K562 (cell line): Measurements from ENCODE around the gene PTPN14. TPM values are rescaled to one million over a fixed set of nuclear protein-coding genes. Genes with fewer than 3 reads are reported as not detected.

Experiments used
- ATAC-seq: fragments of 200-7000 bp; cut with Tn5 transposase; 3 replicates; pipeline ENCODE4 v1.9.1; 2020; ENCODE audit warnings: moderate library complexity
- BruUV-seq: library from RNA; stranded (reverse); fragments of 400-500 nt; replicated peaks from 2 replicates; lab custom pipeline; 2021; lab: Mats Ljungman, UMichigan
- CTCF ChIA-PET: fragments of 300-600 bp; formaldehyde crosslinking; extraction: SDS; loops from one replicate; lab custom pipeline; 2021; ENCODE audit warnings: low intra/inter-chr PET ratio; lab: Yijun Ruan, JAX
- POLR2A ChIA-PET: fragments of 300-600, 350-650 bp; sonication (Branson Sonifier 250); formaldehyde crosslinking; extraction: SDS; loops from one replicate; lab custom pipeline; 2021; ENCODE audit warnings: antibody characterized with exemption, inconsistent platforms; lab: Yijun Ruan, JAX
- DNase-seq, 4 experiments: peaks; one replicate each; pipeline versions ENCODE4 v3.0.0 to v3.0.0-alpha.2; 2011 to 2018; ENCODE audit warnings: low spot score in 3 of 4, mixed read lengths in 3 of 4; ENCODE audit errors: extremely low read depth in 1 of 4
- FAIRE-seq: peaks from 2 replicates; lab custom pipeline; 2011; peaks lifted over from hg19 to GRCh38; lab: Jason Lieb, UNC
- H2AFZ ChIP-seq: 2 replicates; pipeline ENCODE4 v1.6.0; 2011; ENCODE audit warnings: low read depth, low read length, control low read depth, inconsistent platforms
- H3K27ac ChIP-seq: fragments of 200-600 bp; 3 replicates; pipeline ENCODE4 v1.8.0; 2011; ENCODE audit warnings: low read depth, mild to moderate bottlenecking, control low read depth, inconsistent platforms, low read length, moderate library complexity, mixed read lengths; ENCODE audit errors: extremely low read depth
- H3K27me3 ChIP-seq, 2 experiments: fragments of 300-600 bp in 1 of 2; 2 replicates in 1 of 2; 3 replicates in 1 of 2; pipeline versions ENCODE4 v1.6.0 to v1.8.0; 2011; ENCODE audit warnings: inconsistent platforms in 2 of 2, low read length in 2 of 2, mild to moderate bottlenecking in 1 of 2, mixed read lengths in 1 of 2, moderate library complexity in 1 of 2; ENCODE audit not compliant: control insufficient read depth in 2 of 2, insufficient read depth in 2 of 2
- H3K36me3 ChIP-seq: fragments of 300-600 bp; 3 replicates; pipeline ENCODE4 v1.8.0; 2011; ENCODE audit warnings: mild to moderate bottlenecking, low read length, inconsistent platforms; ENCODE audit not compliant: control insufficient read depth, insufficient read depth
- H3K4me1 ChIP-seq, 2 experiments: fragments of 200-600 bp in 1 of 2; replicated peaks in 1 of 2; 2 replicates in 1 of 2; 3 replicates in 1 of 2; pipeline versions ENCODE4 v1.5.1 to v1.8.0; 2011; ENCODE audit warnings: inconsistent platforms in 2 of 2, low read length in 2 of 2, mild to moderate bottlenecking in 1 of 2, mixed read lengths in 1 of 2, moderate library complexity in 1 of 2; ENCODE audit not compliant: control insufficient read depth in 2 of 2, insufficient read depth in 2 of 2
- H3K4me2 ChIP-seq: 2 replicates; pipeline ENCODE4 v1.6.1; 2011; ENCODE audit warnings: low read length, control low read depth, inconsistent platforms, mixed read lengths; ENCODE audit not compliant: insufficient read depth
- H3K4me3 ChIP-seq: fragments of 200-600 bp; sonication (generic), shearing (Covaris generic); 2 replicates; pipeline ENCODE4 v1.5.1; 2016; ENCODE audit warnings: control low read depth, inconsistent platforms
- H3K79me2 ChIP-seq: fragments of 200-600 bp; 3 replicates; pipeline ENCODE4 v1.8.0; 2011; ENCODE audit warnings: low read length, inconsistent platforms; ENCODE audit not compliant: control insufficient read depth, insufficient read depth
- H3K9ac ChIP-seq, 2 experiments: 2 replicates each; pipeline versions ENCODE4 v1.6.0 to v1.6.1; 2011; ENCODE audit warnings: low read depth in 2 of 2, low read length in 2 of 2, control low read depth in 1 of 2, inconsistent platforms in 1 of 2, mild to moderate bottlenecking in 1 of 2, mixed read lengths in 1 of 2; ENCODE audit not compliant: insufficient read depth in 1 of 2
- H3K9me1 ChIP-seq: one replicate; pipeline ENCODE4 v1.6.0; 2011; ENCODE audit warnings: inconsistent platforms, mild to moderate bottlenecking, low read length, moderate library complexity; ENCODE audit not compliant: control insufficient read depth, insufficient read depth
- H3K9me3 ChIP-seq: replicated peaks from 2 replicates; pipeline ENCODE4 v1.5.1; 2011; ENCODE audit warnings: low read depth, low read length, inconsistent platforms; ENCODE audit not compliant: control insufficient read depth, insufficient read depth
- H4K20me1 ChIP-seq: replicated peaks from 2 replicates; pipeline ENCODE4 v1.6.1; 2011; ENCODE audit warnings: low read length, inconsistent platforms, mixed read lengths; ENCODE audit not compliant: control insufficient read depth, insufficient read depth
- CXXC5 ChIP-seq: fragments of 250-450 bp; sonication (Bioruptor Pico); IDR thresholded peaks from 2 replicates; pipeline ENCODE4 v1.8.0; 2022; ENCODE audit warnings: inconsistent platforms, mild to moderate bottlenecking, moderate library complexity
- NELFE ChIP-seq: IDR thresholded peaks from 2 replicates; pipeline ENCODE4 v1.6.1; 2011; ENCODE audit warnings: mild to moderate bottlenecking; ENCODE audit not compliant: insufficient read depth, insufficient read length
- PRPF4 ChIP-seq: fragments of 200-400 bp; formaldehyde crosslinking; IDR thresholded peaks from one replicate; pipeline ENCODE4 v1.6.1; 2017; ENCODE audit warnings: low read length, low read depth, mild to moderate bottlenecking; ENCODE audit not compliant: insufficient read depth, poor library complexity, severe bottlenecking
- RBM14 ChIP-seq: fragments of 200-400 bp; formaldehyde crosslinking; IDR thresholded peaks from 2 replicates; pipeline ENCODE4 v1.6.1; 2018; ENCODE audit warnings: low read depth, mild to moderate bottlenecking, low read length, moderate library complexity, borderline replicate concordance; ENCODE audit not compliant: insufficient read depth
- TAF1 ChIP-seq: IDR thresholded peaks from 2 replicates; pipeline ENCODE4 v1.6.1; 2011; ENCODE audit warnings: mild to moderate bottlenecking, low read length, moderate library complexity; ENCODE audit not compliant: insufficient read depth, control insufficient read depth, severe bottlenecking; ENCODE audit errors: extremely low read depth
- THRA ChIP-seq: fragments of 450-650 bp; IDR thresholded peaks from 2 replicates; pipeline ENCODE4 v1.6.1; 2017; ENCODE audit warnings: mild to moderate bottlenecking, moderate library complexity
- ZNF717 ChIP-seq: fragments of 250-450 bp; sonication (Bioruptor Pico); IDR thresholded peaks from 2 replicates; pipeline ENCODE4 v1.5.0; 2021
- WGBS: fragments of 100-300 bp; shearing (Covaris generic); methylation state at CpG from one replicate; pipeline ENCODE4 v1.1.6; 2016; ENCODE audit warnings: low coverage, mixed read lengths; ENCODE audit not compliant: insufficient coverage; ENCODE audit errors: missing lambda C conversion rate; 5-methylcytosine and 5-hydroxymethylcytosine counted together
- in situ Hi-C: fragments of 300-500 bp; cut with MboI; formaldehyde crosslinking; loops from 4 replicates; pipeline ENCODE4 v1.15.0; 2018; ENCODE audit warnings: inconsistent platforms, mixed read lengths
- intact Hi-C: fragments of 100-400 bp; cut with micrococcal nuclease; formaldehyde crosslinking; loops from 2 replicates; pipeline ENCODE4 v1.14.2; 2022
- polyA plus RNA-seq, 8 experiments: library from polyadenylated mRNA; depleted of rRNA in 4 of 8; stranded (reverse) in 5 of 8; unstranded in 3 of 8; fragments of >200 nt; fragmentation: Nextera tagmentation in 2 of 8; fragmentation: Illumina TruSeq in 1 of 8; extraction: Ambion mirVana in 2 of 8; extraction: Trizol in 1 of 8; gene quantifications; 2 replicates each; pipeline versions ENCODE4 v1.2.1 to v1.2.3, GENCODE V29; 2011 to 2014; ENCODE audit warnings: inconsistent platforms in 1 of 8, missing spikeins in 1 of 8
- total RNA-seq, 7 experiments: library from RNA; depleted of rRNA in 6 of 7; stranded (reverse); fragments of >200 nt in 6 of 7; fragmentation: Illumina TruSeq in 2 of 7; extraction: Trizol in 2 of 7; gene quantifications; 2 replicates each; pipeline versions ENCODE4 v1.2.1 to v1.2.3, GENCODE V29; 2011 to 2021; ENCODE audit warnings: low replicate concordance in 1 of 7
- TF ChIP-seq, protein P1 (sequence below): sonication (generic); formaldehyde crosslinking; IDR thresholded peaks from 2 replicates; pipeline ENCODE4 v1.4.0; 2020; ENCODE audit warnings: mild to moderate bottlenecking, missing genetic modification reagents
- TF ChIP-seq, protein P2 (sequence below): sonication (generic); formaldehyde crosslinking; IDR thresholded peaks from 2 replicates; pipeline ENCODE4 v1.8.1; 2023; ENCODE audit warnings: mild to moderate bottlenecking, missing genetic modification reagents

PTPN14 gene
- total and polyA plus RNA-seq, 9 of the 15 experiments (the other 6 are each of a cell fraction or from before 2014, with no cell fraction given), result 0.01 to 0.29 (median 0.04) TPM; not detected in 6

- no peak for FAIRE-seq
- Histone ChIP-seq H3K4me1 (no peaks in the 10 kb centered on the region), H3K9me1 (no peaks in the 10 kb centered on the region), H3K9ac (no peak overlapping the region), H3K27ac (no peak overlapping the region), H3K9me3 (no peaks in the 10 kb centered on the region), H3K4me3 (no peak overlapping the region), H4K20me1 (no peaks in the 10 kb centered on the region), H3K27me3 (no peaks in the 10 kb centered on the region), H3K79me2 (no peaks in the 10 kb centered on the region), H3K36me3 (peaks cover 31% of the 10 kb centered on the region; the same call in 2 of the 3 replicates), H2AFZ (no peak overlapping the region), H3K4me2 (no peak overlapping the region)
- POLR2A ChIA-PET, result interaction anchor here (1.6 kb wide), 1 partner anchor 97 kb away, joined by 3 read pairs; no protein-coding TSS in a partner anchor
- no peak for ATAC-seq
- intact Hi-C loops, result no loop called here
- no TSS peak for BruUV-seq
- no peak for DNase-seq
- 73% methylated on average over 4 of the region's 4 CpGs for WGBS
- CTCF ChIA-PET, result no interaction called here
- in situ Hi-C loops, result no loop called here
- TF ChIP-seq, protein P1, sequence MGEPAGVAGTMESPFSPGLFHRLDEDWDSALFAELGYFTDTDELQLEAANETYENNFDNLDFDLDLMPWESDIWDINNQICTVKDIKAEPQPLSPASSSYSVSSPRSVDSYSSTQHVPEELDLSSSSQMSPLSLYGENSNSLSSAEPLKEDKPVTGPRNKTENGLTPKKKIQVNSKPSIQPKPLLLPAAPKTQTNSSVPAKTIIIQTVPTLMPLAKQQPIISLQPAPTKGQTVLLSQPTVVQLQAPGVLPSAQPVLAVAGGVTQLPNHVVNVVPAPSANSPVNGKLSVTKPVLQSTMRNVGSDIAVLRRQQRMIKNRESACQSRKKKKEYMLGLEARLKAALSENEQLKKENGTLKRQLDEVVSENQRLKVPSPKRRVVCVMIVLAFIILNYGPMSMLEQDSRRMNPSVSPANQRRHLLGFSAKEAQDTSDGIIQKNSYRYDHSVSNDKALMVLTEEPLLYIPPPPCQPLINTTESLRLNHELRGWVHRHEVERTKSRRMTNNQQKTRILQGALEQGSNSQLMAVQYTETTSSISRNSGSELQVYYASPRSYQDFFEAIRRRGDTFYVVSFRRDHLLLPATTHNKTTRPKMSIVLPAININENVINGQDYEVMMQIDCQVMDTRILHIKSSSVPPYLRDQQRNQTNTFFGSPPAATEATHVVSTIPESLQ, result no peak
- TF ChIP-seq THRA (no peak), TAF1 (no peak), NELFE (no peak), PRPF4 (no peak), RBM14 (no peak), CXXC5 (CRISPR knock-in tag) (no peak), ZNF717 (CRISPR knock-in tag) (no peak)
- TF ChIP-seq, protein P2, sequence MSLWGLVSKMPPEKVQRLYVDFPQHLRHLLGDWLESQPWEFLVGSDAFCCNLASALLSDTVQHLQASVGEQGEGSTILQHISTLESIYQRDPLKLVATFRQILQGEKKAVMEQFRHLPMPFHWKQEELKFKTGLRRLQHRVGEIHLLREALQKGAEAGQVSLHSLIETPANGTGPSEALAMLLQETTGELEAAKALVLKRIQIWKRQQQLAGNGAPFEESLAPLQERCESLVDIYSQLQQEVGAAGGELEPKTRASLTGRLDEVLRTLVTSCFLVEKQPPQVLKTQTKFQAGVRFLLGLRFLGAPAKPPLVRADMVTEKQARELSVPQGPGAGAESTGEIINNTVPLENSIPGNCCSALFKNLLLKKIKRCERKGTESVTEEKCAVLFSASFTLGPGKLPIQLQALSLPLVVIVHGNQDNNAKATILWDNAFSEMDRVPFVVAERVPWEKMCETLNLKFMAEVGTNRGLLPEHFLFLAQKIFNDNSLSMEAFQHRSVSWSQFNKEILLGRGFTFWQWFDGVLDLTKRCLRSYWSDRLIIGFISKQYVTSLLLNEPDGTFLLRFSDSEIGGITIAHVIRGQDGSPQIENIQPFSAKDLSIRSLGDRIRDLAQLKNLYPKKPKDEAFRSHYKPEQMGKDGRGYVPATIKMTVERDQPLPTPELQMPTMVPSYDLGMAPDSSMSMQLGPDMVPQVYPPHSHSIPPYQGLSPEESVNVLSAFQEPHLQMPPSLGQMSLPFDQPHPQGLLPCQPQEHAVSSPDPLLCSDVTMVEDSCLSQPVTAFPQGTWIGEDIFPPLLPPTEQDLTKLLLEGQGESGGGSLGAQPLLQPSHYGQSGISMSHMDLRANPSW (CRISPR knock-in tag), result no peak
Measured at GRCh38 chr1:214317300-214317699, 234.1 kb downstream of the PTPN14 start.
